HG03135 (cell line): ENCODE results near the gene MAP2K2.
A peak's percentile ranks its signal among the peaks of the same experiment; 100 is the strongest.
"Not testable (repeated sequence)": the region's sequence is repeated elsewhere in the genome, so short reads cannot be mapped to it uniquely, and the experiment has no call there.

ENCODE experiments used
- ATAC-seq: cut with Tn5 transposase; IDR thresholded peaks from one replicate; pipeline ENCODE4 v1.9.1; 2021; ENCODE audit warnings: mild to moderate bottlenecking, moderate library complexity; ENCODE audit not compliant: unreplicated experiment

The MAP2K2 gene

GRCh38 chr19:4134351-4134750 lies 10.4 kb upstream of the MAP2K2 start:
- no peak for ATAC-seq

DNA sequence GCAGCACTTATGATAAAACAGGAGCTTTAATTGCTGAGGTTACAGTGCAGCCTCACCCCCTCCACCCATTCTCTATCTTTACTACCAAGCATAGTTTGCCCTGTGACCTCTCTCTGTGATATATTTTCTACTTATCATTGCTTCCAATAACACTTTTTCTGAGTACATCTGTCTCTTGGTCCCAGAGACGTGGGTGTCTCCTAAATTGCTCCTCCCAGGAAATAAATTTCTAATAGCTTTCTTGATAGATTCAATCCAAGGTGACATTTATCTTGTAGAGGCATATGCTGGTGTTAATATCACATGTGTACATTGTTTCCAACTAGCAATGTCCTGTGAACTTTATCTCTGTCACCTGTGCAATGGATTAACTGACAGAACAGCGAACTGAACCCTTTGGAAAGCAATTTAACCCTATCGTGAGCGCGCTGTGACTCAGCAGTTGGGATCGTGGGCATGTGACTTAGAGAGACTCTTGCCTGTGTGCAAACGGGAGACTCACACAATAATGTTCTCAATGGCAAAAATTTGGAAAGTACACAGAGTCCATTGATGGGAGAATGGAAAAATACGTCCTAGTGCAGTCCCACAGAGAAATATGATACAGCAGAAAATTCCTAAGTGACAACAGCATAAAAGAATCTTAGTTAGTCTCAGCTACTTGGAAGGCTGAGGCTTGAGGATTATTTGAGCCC lies 7.0 kb upstream of the MAP2K2 start:
- no peak for ATAC-seq

GRCh38 chr19:4129050-4129449 lies 5.1 kb upstream of the MAP2K2 start:
- ATAC-seq = not testable (repeated sequence)

DNA sequence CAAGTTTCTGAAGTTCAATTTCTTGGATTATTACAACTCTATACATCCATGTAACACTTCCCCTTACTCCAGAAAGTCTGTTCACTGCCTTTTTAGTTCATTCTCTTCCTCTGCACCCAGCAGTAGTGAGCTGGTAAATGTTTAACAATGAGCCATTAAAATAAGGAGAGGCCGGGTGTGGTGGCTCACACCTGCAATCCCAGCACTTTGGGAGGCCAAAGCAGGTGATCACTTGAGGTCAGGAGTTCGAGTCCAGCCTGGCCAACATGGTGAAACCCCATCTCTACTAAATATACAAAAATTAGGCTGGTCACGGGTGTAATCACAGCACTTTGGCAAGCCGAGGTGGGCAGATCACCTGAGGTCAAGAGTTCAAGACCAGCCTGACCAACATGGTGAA lies 3.4 kb upstream of the MAP2K2 start:
- ATAC-seq = not testable (repeated sequence)

- ATAC-seq = no peak
Measured at GRCh38 chr19:4124638-4125037, 716 bp upstream of the MAP2K2 start.

- ATAC-seq = no peak
Measured at GRCh38 chr19:4122480-4122879, 1.4 kb downstream of the MAP2K2 start.

GRCh38 chr19:4121815-4122214 lies 2.1 kb downstream of the MAP2K2 start:
- no peak for ATAC-seq

GRCh38 chr19:4121273-4121612 lies 2.7 kb downstream of the MAP2K2 start:
- ATAC-seq = no peak

DNA sequence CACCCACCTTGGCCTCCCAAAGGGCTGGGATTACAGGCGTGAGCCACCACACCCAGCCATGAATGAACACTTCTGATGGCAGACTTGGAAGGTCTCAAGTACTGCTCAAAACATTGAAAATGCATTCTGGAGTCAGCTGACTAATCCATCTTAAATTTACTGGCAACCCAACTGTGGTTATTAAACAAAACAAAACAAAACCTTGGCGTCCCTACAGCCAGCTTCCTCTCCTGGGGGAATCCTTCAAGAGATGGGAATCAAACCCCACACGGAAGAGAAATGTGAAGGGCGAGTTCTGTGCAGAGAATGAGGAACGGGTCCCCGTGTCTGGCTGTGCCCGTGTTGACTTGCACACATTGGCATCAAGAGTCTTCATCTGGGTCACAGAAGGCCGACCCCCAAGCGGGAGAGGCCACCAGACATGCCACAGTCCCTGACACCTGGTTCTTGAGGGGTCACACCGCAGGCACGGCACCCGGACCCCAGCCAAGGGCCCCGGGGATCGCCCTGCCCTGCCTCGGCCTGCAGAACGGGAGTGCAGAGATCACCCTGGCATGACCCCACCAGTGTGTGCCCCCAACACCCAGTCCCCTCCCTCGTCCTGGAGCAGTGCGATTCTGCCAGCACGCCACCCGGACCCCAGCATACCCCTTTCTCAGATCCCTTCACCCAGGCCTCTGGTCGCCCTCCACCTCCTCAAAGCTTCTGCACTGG lies 3.2 kb downstream of the MAP2K2 start:
- ATAC-seq = no peak

DNA sequence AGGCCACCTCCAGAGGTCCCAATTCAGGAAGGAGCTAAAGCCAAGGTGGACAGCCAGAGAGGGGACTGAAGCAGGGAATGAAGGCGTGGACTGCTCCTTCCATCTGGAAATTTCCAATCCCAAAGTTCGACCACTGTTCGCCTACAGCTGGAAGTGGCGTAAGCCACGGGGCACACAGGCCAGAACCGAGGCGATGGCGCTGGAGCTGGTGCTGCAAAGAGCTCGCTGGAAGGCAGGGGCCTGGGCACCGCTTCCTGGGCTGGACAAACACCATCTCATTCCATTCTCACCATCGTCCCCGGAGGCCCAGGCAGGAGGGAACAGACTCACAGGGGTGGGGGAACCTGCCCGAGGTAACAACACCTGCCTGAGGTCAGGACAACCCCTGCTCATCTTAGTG lies 4.2 kb downstream of the MAP2K2 start:
- ATAC-seq = no peak

GRCh38 chr19:4115818-4116385 lies 8.0 kb downstream of the MAP2K2 start:
- no peak for ATAC-seq

DNA sequence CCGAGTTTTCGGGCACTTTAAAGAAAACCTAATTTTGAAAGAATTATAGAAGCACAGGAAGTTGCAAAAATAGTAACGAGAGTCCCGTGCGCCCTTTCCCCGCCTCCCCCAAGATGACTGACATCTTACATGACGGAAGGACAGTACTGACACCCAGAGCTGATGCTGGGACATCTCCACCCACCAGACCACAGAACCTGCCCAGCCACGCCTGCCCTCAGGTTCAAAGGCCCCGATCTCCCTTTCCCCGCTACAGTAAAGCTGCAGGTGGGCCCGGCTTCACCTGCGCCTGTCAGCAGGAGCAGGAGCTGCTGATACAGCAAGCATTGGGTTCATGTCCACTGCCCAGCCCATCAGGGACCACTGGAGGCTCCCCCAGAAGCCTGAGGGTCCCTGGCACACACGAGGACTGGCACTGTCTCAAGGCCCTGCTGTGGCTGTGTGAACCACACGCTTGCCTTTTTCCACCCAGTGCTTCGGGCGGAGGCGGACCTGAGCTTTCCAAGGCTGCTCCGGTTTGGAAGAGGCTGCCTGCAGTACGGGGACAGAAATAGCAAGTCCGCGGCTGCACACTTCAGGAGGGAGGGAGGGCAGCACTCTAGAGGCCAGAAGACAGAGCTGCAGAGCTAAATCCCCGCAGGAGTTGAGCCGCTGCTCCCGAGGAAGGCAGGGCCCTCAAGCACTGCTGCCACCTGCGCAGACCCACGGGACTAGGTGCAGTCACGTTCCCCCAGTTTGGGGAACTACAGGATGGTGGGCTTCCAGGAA lies 8.7 kb downstream of the MAP2K2 start:
- ATAC-seq = peak; percentile 77

GRCh38 chr19:4114181-4114580 lies 9.7 kb downstream of the MAP2K2 start:
- no peak for ATAC-seq

GRCh38 chr19:4113398-4114088 lies 10.4 kb downstream of the MAP2K2 start:
- ATAC-seq = no peak

GRCh38 chr19:4112367-4112766 lies 11.6 kb downstream of the MAP2K2 start:
- ATAC-seq = no peak

- ATAC-seq = no peak
Measured at GRCh38 chr19:4109626-4109945, 14.3 kb downstream of the MAP2K2 start.

- peak; percentile 62 for ATAC-seq
Measured at GRCh38 chr19:4108767-4109625, 14.9 kb downstream of the MAP2K2 start.

DNA sequence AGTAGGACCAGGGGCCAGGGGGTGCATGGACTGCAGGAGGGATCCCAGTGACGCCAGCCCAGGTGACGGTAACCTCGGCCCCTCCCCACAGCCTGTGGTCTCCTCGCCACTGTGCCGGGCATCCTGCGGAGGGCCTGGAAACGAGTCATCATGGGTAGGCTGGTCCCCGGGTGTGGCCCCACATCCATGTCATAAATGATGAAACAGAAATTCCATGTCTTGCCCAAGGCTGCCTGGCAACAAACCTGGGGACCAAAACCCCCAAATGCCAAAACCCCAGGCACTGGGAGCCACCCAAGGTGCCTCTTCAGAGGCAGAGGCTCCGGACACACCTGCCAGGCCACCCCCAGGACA lies 20.9 kb downstream of the MAP2K2 start:
- ATAC-seq = no peak

DNA sequence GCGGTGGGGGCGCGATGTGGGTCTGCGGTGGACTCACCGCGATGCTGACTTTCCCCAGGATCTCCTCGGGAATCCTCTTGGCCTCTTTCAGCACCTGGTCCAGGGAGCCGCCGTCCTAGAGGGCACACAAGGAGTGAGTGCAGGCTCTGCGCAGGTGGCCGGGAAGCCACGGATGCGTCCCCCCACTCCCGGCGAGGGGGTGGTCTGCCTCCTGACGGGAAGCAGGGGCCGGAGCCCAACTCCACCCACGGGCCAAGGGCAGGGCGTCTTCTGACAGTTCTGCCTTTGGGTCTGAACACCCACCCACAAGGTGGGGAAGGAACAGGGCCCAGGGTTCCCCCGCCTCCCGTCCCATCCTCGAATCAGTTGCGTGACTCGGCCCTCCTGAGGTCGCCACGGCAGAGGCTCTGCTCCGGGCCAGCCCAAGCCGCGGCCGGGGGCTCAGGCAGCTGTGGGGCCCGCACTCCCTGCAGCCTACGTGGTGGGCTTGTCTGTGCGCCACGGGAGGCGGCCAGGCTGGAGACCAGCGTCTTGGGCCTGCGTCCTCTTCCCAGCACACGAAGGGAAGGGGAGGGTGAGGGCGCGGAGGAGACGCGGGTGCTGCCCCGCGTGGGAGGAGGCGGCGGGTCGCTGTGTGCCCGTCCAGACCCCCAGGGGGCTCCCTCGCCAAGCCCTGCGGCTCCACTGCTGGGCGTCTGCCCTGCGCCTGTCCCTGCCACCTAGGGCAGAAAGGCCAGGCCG lies 21.4 kb downstream of the MAP2K2 start:
- no peak for ATAC-seq

DNA sequence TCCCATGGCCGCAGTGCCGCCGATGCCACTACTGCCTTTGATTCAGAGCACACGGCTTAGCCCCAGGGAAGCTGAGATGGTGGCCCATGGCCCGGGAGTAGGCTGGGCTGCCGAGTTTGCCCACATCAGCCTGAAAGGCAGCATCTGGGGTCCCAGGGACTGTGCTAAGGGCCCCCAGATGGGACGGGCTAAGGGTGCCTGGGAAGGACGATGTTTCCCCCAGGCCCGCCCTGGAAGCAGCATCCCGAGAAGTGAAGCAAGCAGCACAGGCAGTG lies 22.5 kb downstream of the MAP2K2 start:
- no peak for ATAC-seq
